ENCODE results near the gene COL5A3.
A peak's percentile ranks its signal among the peaks of the same experiment; 100 is the strongest.
"Not testable (repeated sequence)": the region's sequence is repeated elsewhere in the genome, so short reads cannot be mapped to it uniquely, and the experiment has no call there.

Gene COL5A3

GRCh38 chr19:9936326-9937000 lies 73.8 kb downstream of the COL5A3 start, which contains the start of gene OLFM2:
OLFM2 (minus strand) TSS chr19:9936515; CDS start chr19:9936366, 149 bp downstream.
- TF ChIP-seq, protein P1, sequence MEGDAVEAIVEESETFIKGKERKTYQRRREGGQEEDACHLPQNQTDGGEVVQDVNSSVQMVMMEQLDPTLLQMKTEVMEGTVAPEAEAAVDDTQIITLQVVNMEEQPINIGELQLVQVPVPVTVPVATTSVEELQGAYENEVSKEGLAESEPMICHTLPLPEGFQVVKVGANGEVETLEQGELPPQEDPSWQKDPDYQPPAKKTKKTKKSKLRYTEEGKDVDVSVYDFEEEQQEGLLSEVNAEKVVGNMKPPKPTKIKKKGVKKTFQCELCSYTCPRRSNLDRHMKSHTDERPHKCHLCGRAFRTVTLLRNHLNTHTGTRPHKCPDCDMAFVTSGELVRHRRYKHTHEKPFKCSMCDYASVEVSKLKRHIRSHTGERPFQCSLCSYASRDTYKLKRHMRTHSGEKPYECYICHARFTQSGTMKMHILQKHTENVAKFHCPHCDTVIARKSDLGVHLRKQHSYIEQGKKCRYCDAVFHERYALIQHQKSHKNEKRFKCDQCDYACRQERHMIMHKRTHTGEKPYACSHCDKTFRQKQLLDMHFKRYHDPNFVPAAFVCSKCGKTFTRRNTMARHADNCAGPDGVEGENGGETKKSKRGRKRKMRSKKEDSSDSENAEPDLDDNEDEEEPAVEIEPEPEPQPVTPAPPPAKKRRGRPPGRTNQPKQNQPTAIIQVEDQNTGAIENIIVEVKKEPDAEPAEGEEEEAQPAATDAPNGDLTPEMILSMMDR (IDR thresholded peaks at IDR 0.05; ENCODE audit: low read depth, low read length, missing control alignments), result no peak

DNA sequence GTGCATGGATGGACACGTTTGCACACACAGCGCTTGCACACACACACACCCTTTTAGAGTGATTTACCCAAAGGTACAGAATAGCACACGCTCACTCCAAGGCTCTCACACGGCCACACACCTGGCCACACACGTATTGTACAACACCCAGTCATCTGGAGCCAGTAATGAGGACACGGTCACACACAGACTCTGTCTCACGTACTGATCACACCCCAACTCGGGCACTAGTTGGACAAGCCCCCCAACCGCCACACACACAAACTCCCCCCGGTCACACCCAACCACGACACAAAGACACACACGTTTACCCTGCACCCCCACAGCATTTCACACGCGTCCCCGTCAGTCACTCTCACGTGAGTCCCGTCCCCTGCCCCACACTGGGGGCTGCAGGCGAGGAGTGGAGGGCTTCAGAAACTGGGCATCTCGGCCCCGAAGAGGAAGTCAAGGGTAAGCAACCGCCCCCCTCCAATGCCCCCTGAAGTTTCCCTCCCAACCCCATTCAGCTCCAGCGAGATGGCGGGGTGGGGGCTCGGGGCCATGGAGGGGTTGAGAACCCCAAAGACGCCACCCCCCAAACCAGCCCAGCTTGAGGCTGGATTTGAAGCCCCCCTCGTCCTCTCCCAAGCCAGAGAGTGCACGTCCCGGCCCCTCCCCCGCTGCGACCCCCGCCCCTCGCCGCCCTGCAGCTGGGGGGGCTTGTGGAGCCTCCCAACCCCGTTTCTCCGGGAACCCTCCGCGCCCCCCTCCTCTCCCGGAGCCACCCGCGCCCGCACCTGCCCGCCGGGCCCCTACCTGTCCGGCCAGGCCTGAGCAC lies 74.6 kb downstream of the COL5A3 start:
- DNase-seq (ENCODE audit: extremely low read depth, low read depth), result no peak
- TF ChIP-seq, protein P1 (IDR thresholded peaks at IDR 0.05; ENCODE audit: low read depth, low read length, missing control alignments), result no peak
- H3K4me3 ChIP-seq (replicated peaks; ENCODE audit: low read depth, low read length), result peak overlapping the region; percentile 42

More at GRCh38 chr19:9936326-9937000, 73.8 kb downstream of the COL5A3 start, which contains the start of gene OLFM2:
- no peak for DNase-seq (ENCODE audit: extremely low read depth, low read depth)
- peak within 1 kb of the TSS; percentile 42 for H3K4me3 ChIP-seq (replicated peaks; ENCODE audit: low read depth, low read length)

DNA sequence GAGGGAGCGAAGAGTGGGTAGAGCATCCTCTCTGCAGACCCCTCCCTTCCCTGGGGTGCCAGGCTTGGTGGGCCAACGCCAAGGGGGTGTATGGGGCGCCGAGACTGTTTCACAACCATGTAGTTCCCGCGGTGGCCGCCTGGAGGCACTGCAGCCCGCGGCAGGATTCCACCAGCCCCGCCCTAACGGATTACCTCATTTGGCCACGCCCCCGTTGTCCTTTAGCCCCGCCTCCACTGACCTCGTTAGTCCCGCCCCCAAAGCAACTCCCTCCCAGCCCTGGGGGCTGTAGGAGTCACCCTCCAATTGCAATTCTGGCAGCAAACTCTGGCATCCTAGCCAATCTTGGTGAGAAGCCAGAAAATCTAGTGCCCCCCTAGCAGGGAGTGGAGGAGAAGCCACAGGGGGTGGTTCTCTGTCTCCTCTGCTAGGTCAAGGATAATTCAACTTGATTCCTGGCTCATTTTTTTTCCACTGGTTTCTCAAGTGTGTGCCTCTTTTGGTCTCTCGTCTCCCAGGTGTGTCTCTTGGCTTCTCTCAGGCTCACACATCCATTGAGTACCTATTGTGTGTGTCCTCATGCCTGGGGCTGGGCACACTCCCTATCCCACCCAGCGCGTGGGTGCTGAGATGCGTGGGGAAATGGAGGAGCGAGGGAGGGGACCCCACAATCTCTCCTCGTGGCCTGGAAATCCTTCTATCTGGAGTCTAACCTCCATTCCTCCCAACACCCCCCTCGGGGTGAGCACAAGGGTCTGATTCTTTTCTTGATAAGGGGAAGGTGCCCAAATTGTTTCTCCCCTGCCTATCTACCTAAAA lies 76.0 kb downstream of the COL5A3 start:
- no peak overlapping the region; the same call in 1 of the 2 replicates for H3K4me3 ChIP-seq (replicated peaks; ENCODE audit: low read depth, low read length)
- peak; percentile 42 for DNase-seq (ENCODE audit: extremely low read depth, low read depth)
- TF ChIP-seq, protein P1 (IDR thresholded peaks at IDR 0.05; ENCODE audit: low read depth, low read length, missing control alignments), result peak; percentile 85

DNA sequence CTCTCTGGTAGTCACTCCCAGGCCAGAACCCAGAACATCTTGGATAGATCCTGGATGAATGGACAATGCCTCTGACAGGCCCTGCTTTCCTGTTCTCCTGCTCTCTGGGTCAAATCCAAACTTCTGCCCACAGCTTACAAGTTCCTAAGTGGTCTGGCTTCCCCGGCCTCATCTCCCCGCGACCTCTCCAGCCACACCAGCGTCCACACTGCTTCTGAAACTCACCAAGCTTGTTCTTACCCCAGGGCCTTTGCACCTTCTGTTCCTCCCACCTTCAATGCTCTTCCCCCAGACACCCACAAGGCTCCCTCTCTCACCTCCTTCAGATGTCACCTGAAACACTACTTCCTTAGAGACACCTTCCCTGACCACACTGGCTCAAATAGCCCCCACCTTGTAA lies 77.5 kb downstream of the COL5A3 start:
- TF ChIP-seq, protein P1 (IDR thresholded peaks at IDR 0.05; ENCODE audit: low read depth, low read length, missing control alignments), result no peak
- no peak for DNase-seq (ENCODE audit: extremely low read depth, low read depth)

DNA sequence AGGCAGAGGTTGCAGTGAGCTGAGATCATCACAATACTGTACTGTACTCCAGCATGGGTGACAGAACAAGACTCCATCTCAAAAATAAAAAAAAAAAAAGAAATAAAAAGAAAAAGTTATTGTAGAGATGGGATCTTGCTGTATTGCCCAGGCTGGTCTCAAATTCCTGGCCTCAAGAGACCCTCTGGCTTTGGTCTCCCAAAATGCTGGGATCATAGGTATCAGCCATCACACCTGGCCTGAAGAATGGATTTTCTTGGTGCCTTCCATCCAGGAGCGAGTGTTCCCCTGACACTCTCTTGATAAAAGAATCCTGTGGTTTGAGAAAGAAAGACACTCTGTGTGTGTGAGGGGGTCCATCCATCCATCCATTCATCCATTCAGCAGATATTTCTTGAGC lies 78.7 kb downstream of the COL5A3 start:
- DNase-seq (ENCODE audit: extremely low read depth, low read depth), result no peak
- TF ChIP-seq, protein P1 (IDR thresholded peaks at IDR 0.05; ENCODE audit: low read depth, low read length, missing control alignments), result no peak

More for the DNA sequence above, 77.5 kb downstream of the COL5A3 start:
- H3K4me3 ChIP-seq (replicated peaks; ENCODE audit: low read depth, low read length), result no peak overlapping the region

DNA sequence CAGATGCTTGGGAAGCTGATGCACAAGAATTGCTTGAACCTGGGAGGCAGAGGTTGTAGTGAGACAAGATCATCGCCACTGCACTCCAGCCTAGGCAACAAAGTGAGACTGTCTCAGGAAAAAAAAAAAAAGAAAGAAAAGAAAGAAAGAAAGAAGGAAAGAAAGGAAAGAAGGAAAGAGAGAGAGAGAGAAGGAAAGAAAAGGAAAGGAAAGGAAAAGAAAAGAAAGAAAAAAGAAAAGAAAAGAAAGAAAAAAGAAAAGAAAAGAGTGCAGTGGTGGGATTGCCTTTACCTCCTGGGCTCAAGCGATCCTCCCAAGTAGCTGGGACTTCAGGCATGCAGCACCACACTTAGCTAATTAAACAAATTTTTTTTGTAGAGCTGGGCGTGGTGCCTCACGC lies 86.9 kb downstream of the COL5A3 start:
- no peak overlapping the region for H3K4me3 ChIP-seq (replicated peaks; ENCODE audit: low read depth, low read length)
- DNase-seq (ENCODE audit: extremely low read depth, low read depth), result no peak
- TF ChIP-seq, protein P1 (IDR thresholded peaks at IDR 0.05; ENCODE audit: low read depth, low read length, missing control alignments), result no peak

More for the DNA sequence above, 78.7 kb downstream of the COL5A3 start:
- H3K4me3 ChIP-seq (replicated peaks; ENCODE audit: low read depth, low read length), result no peak overlapping the region

GRCh38 chr19:9922782-9923379 lies 87.4 kb downstream of the COL5A3 start:
- not testable (repeated sequence) for H3K4me3 ChIP-seq (replicated peaks; ENCODE audit: low read depth, low read length); DNase-seq (ENCODE audit: extremely low read depth, low read depth)
